ENCODE measurements around the gene HIC2.
"Not testable (repeated sequence)": the region's sequence is repeated elsewhere in the genome, so short reads cannot be mapped to it uniquely, and the experiment has no call there.

The HIC2 gene

GRCh38 chr22:21490556-21490955, 73.4 kb downstream of the HIC2 start:
- DNase-seq (ENCODE audit: low spot score) = not testable (repeated sequence)

GRCh38 chr22:21492271-21492670, 75.1 kb downstream of the HIC2 start:
- not testable (repeated sequence) for DNase-seq (ENCODE audit: low spot score)

- DNase-seq (ENCODE audit: low spot score) = not testable (repeated sequence)
These were observed 76.9 kb downstream of the HIC2 start for GRCh38 chr22:21493789-21494782.

GRCh38 chr22:21497984-21498383, 80.8 kb downstream of the HIC2 start:
- not testable (repeated sequence) for DNase-seq (ENCODE audit: low spot score)

GRCh38 chr22:21498489-21498888, 81.3 kb downstream of the HIC2 start:
- DNase-seq (ENCODE audit: low spot score) = not testable (repeated sequence)

GRCh38 chr22:21499623-21500506, 82.7 kb downstream of the HIC2 start:
- not testable (repeated sequence) for DNase-seq (ENCODE audit: low spot score)

All from activated CD4-positive, alpha-beta T cell treated with anti-CD3 and anti-CD28 coated beads, Interleukin-2, Interleukin-4, amounts not matched to agents 100 ng/mL and 50 ng/mL, durations not matched to agents 16 hours and 8 hours (primary cell).